ENCODE measurements around the gene NRIP2. TPM values are rescaled to one million over a fixed set of nuclear protein-coding genes. Genes with fewer than 3 reads are reported as not detected.
A peak's percentile ranks its signal among the peaks of the same experiment; 100 is the strongest.

The NRIP2 gene
- total and polyA plus RNA-seq, 9 donors: 0.83 to 15.1 (median 6.3) TPM

GRCh38 chr12:2794736-2795289 lies 40.0 kb downstream of the NRIP2 start, which contains the start of gene FKBP4:
TSS of gene FKBP4 (plus strand) at chr12:2794970. CDS start at chr12:2795140, 170 bp downstream.
- Histone ChIP-seq H3K27ac (peak within 1 kb of the TSS; percentile 84 to 93), H3K4me3 (peak within 1 kb of the TSS; percentile 85), H3K9me3 (no peaks in the 10 kb centered on the region), H3K27me3 (no peaks in the 10 kb centered on the region), H3K36me3 (no peaks in the 10 kb centered on the region), H3K4me1 (ENCODE audit: insufficient read depth) (peaks cover 12% of the 10 kb centered on the region)
- TF ChIP-seq, protein P1, sequence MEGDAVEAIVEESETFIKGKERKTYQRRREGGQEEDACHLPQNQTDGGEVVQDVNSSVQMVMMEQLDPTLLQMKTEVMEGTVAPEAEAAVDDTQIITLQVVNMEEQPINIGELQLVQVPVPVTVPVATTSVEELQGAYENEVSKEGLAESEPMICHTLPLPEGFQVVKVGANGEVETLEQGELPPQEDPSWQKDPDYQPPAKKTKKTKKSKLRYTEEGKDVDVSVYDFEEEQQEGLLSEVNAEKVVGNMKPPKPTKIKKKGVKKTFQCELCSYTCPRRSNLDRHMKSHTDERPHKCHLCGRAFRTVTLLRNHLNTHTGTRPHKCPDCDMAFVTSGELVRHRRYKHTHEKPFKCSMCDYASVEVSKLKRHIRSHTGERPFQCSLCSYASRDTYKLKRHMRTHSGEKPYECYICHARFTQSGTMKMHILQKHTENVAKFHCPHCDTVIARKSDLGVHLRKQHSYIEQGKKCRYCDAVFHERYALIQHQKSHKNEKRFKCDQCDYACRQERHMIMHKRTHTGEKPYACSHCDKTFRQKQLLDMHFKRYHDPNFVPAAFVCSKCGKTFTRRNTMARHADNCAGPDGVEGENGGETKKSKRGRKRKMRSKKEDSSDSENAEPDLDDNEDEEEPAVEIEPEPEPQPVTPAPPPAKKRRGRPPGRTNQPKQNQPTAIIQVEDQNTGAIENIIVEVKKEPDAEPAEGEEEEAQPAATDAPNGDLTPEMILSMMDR (IDR thresholded peaks at IDR 0.05): no peak
- TF ChIP-seq EP300 (IDR thresholded peaks at IDR 0.05): no peak
- peak; percentile 62 for TF ChIP-seq POLR2A (IDR thresholded peaks at IDR 0.05)
- intact Hi-C loops (cut with DNase I): no loop called here
- 0 to 1% (median 1%) methylated on average over 44 to 63 of the region's 63 CpGs for WGBS, 3 donors
- DNase-seq: peak; percentile 92 to 95 (median 93)

GRCh38 chr12:2794191-2794735 lies 40.6 kb downstream of the NRIP2 start:
- peak overlapping the region; percentile 85 for H3K4me3 ChIP-seq
- H3K9me3 ChIP-seq: no peaks in the 10 kb centered on the region
- peaks cover 12% of the 10 kb centered on the region for H3K4me1 ChIP-seq (ENCODE audit: insufficient read depth)
- peak overlapping the region; percentile 84 to 93 for H3K27ac ChIP-seq
- TF ChIP-seq, protein P1 (IDR thresholded peaks at IDR 0.05): no peak
- no peak for TF ChIP-seq EP300 (IDR thresholded peaks at IDR 0.05)
- no peak for TF ChIP-seq POLR2A (IDR thresholded peaks at IDR 0.05)
- H3K27me3 ChIP-seq: no peaks in the 10 kb centered on the region
- intact Hi-C loops (cut with DNase I): no loop called here
- no peak for DNase-seq
- no peaks in the 10 kb centered on the region for H3K36me3 ChIP-seq
- WGBS, 3 donors: 4 to 6% (median 4%) methylated on average over 48 to 49 of the region's 49 CpGs

- no peak overlapping the region for H3K4me3 ChIP-seq
- TF ChIP-seq POLR2A (IDR thresholded peaks at IDR 0.05) (no peak), EP300 (IDR thresholded peaks at IDR 0.05) (no peak)
- TF ChIP-seq, protein P1 (IDR thresholded peaks at IDR 0.05): no peak
- 93 to 95% (median 94%) methylated on average over 21 of the region's 21 CpGs for WGBS, 3 donors
- intact Hi-C loops (cut with DNase I): no loop called here
- DNase-seq: peak in 3 of 5 donors; percentile 19 to 49 (median 42)
- H3K36me3 ChIP-seq: no peaks in the 10 kb centered on the region
- peaks cover 12% of the 10 kb centered on the region for H3K4me1 ChIP-seq (ENCODE audit: insufficient read depth)
- no peaks in the 10 kb centered on the region for H3K27me3 ChIP-seq
- no peak overlapping the region for H3K27ac ChIP-seq
- H3K9me3 ChIP-seq: no peaks in the 10 kb centered on the region
These were observed 41.3 kb downstream of the NRIP2 start for GRCh38 chr12:2793561-2793960.

- Histone ChIP-seq H3K4me1 (ENCODE audit: insufficient read depth) (peaks cover 12% of the 10 kb centered on the region), H3K9me3 (no peaks in the 10 kb centered on the region), H3K27me3 (no peaks in the 10 kb centered on the region), H3K36me3 (no peaks in the 10 kb centered on the region), H3K27ac (no peak overlapping the region), H3K4me3 (no peak overlapping the region)
- TF ChIP-seq POLR2A (IDR thresholded peaks at IDR 0.05) (no peak), EP300 (IDR thresholded peaks at IDR 0.05) (no peak)
- TF ChIP-seq, protein P1 (IDR thresholded peaks at IDR 0.05): no peak
- DNase-seq: peak in 1 of 5 donors; percentile 43
- intact Hi-C loops (cut with DNase I): no loop called here
- WGBS, 3 donors: 76 to 79% (median 77%) methylated on average over 25 of the region's 25 CpGs
These were observed 41.9 kb downstream of the NRIP2 start for GRCh38 chr12:2792671-2793500.
